ENCODE data around the gene FPR2.

FPR2 gene

DNA sequence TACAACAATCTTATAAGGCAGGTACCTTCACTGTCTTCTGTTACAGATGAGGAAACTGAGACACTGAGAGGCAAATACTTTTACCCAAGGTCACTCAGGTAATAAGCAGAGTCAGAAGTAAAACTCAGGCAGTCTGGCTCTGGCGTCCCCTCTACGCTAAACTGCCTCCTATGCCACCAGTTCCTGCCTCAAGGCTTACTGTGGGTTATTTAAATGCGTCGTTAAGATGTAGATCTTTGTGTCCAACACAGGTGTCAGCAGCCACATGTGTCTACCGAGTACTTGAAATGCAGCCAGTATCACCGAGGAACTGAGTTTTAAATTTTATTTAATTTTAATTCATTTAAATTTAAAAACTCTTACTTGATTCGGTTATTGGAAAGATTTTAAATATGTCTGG, 39.1 kb upstream of the FPR2 start:
- no peaks in the 10 kb centered on the region for H3K9me3 ChIP-seq (ENCODE audit: low read depth, low read length)
- H3K9ac ChIP-seq (ENCODE audit: insufficient read length), result no peak overlapping the region
- no peaks in the 10 kb centered on the region for H3K36me3 ChIP-seq (ENCODE audit: insufficient read depth, low read length)
- DNase-seq (ENCODE audit: low read depth, low spot score), result no peak
- no peak overlapping the region for H3K27ac ChIP-seq
- H3K4me3 ChIP-seq, result no peak overlapping the region
- TF ChIP-seq POLR2AphosphoS5 (IDR thresholded peaks at IDR 0.05; ENCODE audit: borderline replicate concordance, low read depth, low read length) (no peak), FOXP2 (optimal IDR thresholded peaks at IDR 0.05; ENCODE audit: control extremely low read depth, extremely low read length, insufficient read depth) (no peak), EZH2 (IDR thresholded peaks at IDR 0.05) (no peak)

DNA sequence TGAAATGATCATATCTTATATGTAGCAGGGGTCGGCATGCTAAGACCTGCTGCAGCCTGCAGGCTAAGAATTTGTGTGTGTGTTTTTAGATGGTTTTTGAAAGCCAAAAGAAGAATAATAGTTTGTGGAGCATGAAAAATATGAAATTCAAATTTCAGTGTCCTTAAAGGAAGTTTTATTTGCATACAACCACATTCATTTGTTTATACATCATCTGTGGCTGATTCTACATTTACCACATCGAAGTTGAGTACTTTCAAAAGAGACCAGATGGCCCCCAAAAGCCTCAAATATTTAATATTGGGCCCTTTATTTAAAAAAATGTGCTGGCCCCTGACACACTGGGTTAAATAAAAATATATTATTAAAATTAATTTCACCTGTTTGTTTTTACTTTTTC, 38.5 kb upstream of the FPR2 start:
- DNase-seq (ENCODE audit: low read depth, low spot score), result no peak
- Histone ChIP-seq H3K27ac (no peak overlapping the region), H3K36me3 (ENCODE audit: insufficient read depth, low read length) (no peaks in the 10 kb centered on the region), H3K9ac (ENCODE audit: insufficient read length) (no peak overlapping the region), H3K4me3 (no peak overlapping the region), H3K9me3 (ENCODE audit: low read depth, low read length) (no peaks in the 10 kb centered on the region)
- no peak for TF ChIP-seq EZH2 (IDR thresholded peaks at IDR 0.05)
- TF ChIP-seq POLR2AphosphoS5 (IDR thresholded peaks at IDR 0.05; ENCODE audit: borderline replicate concordance, low read depth, low read length), result no peak
- TF ChIP-seq FOXP2 (optimal IDR thresholded peaks at IDR 0.05; ENCODE audit: control extremely low read depth, extremely low read length, insufficient read depth), result no peak

GRCh38 chr19:51724543-51724942, 36.4 kb upstream of the FPR2 start:
- no peak overlapping the region for H3K27ac ChIP-seq
- H3K36me3 ChIP-seq (ENCODE audit: insufficient read depth, low read length), result no peaks in the 10 kb centered on the region
- H3K4me3 ChIP-seq, result no peak overlapping the region
- H3K9ac ChIP-seq (ENCODE audit: insufficient read length), result no peak overlapping the region
- DNase-seq (ENCODE audit: low read depth, low spot score), result no peak
- H3K9me3 ChIP-seq (ENCODE audit: low read depth, low read length), result no peaks in the 10 kb centered on the region
- TF ChIP-seq EZH2 (IDR thresholded peaks at IDR 0.05), result no peak
- TF ChIP-seq POLR2AphosphoS5 (IDR thresholded peaks at IDR 0.05; ENCODE audit: borderline replicate concordance, low read depth, low read length), result no peak
- TF ChIP-seq FOXP2 (optimal IDR thresholded peaks at IDR 0.05; ENCODE audit: control extremely low read depth, extremely low read length, insufficient read depth), result no peak

- Histone ChIP-seq H3K27ac (no peak overlapping the region), H3K9ac (ENCODE audit: insufficient read length) (no peak overlapping the region), H3K36me3 (ENCODE audit: insufficient read depth, low read length) (no peaks in the 10 kb centered on the region), H3K9me3 (ENCODE audit: low read depth, low read length) (no peaks in the 10 kb centered on the region), H3K4me3 (no peak overlapping the region)
- no peak for DNase-seq (ENCODE audit: low read depth, low spot score)
- TF ChIP-seq EZH2 (IDR thresholded peaks at IDR 0.05) (no peak), POLR2AphosphoS5 (IDR thresholded peaks at IDR 0.05; ENCODE audit: borderline replicate concordance, low read depth, low read length) (no peak), FOXP2 (optimal IDR thresholded peaks at IDR 0.05; ENCODE audit: control extremely low read depth, extremely low read length, insufficient read depth) (no peak)
These were observed 34.9 kb upstream of the FPR2 start for GRCh38 chr19:51726049-51726448.

- Histone ChIP-seq H3K36me3 (ENCODE audit: insufficient read depth, low read length) (no peaks in the 10 kb centered on the region), H3K9ac (ENCODE audit: insufficient read length) (no peak overlapping the region), H3K9me3 (ENCODE audit: low read depth, low read length) (no peaks in the 10 kb centered on the region), H3K4me3 (no peak overlapping the region), H3K27ac (no peak overlapping the region)
- TF ChIP-seq FOXP2 (optimal IDR thresholded peaks at IDR 0.05; ENCODE audit: control extremely low read depth, extremely low read length, insufficient read depth) (no peak), POLR2AphosphoS5 (IDR thresholded peaks at IDR 0.05; ENCODE audit: borderline replicate concordance, low read depth, low read length) (no peak), EZH2 (IDR thresholded peaks at IDR 0.05) (no peak)
- DNase-seq (ENCODE audit: low read depth, low spot score), result no peak
These were observed 33.6 kb upstream of the FPR2 start for GRCh38 chr19:51727349-51727880.

GRCh38 chr19:51729781-51730180, 31.2 kb upstream of the FPR2 start:
- Histone ChIP-seq H3K36me3 (ENCODE audit: insufficient read depth, low read length) (no peaks in the 10 kb centered on the region), H3K9me3 (ENCODE audit: low read depth, low read length) (no peaks in the 10 kb centered on the region), H3K9ac (ENCODE audit: insufficient read length) (no peak overlapping the region), H3K4me3 (no peak overlapping the region), H3K27ac (no peak overlapping the region)
- TF ChIP-seq FOXP2 (optimal IDR thresholded peaks at IDR 0.05; ENCODE audit: control extremely low read depth, extremely low read length, insufficient read depth), result no peak
- no peak for TF ChIP-seq EZH2 (IDR thresholded peaks at IDR 0.05)
- no peak for TF ChIP-seq POLR2AphosphoS5 (IDR thresholded peaks at IDR 0.05; ENCODE audit: borderline replicate concordance, low read depth, low read length)
- no peak for DNase-seq (ENCODE audit: low read depth, low spot score)

DNA sequence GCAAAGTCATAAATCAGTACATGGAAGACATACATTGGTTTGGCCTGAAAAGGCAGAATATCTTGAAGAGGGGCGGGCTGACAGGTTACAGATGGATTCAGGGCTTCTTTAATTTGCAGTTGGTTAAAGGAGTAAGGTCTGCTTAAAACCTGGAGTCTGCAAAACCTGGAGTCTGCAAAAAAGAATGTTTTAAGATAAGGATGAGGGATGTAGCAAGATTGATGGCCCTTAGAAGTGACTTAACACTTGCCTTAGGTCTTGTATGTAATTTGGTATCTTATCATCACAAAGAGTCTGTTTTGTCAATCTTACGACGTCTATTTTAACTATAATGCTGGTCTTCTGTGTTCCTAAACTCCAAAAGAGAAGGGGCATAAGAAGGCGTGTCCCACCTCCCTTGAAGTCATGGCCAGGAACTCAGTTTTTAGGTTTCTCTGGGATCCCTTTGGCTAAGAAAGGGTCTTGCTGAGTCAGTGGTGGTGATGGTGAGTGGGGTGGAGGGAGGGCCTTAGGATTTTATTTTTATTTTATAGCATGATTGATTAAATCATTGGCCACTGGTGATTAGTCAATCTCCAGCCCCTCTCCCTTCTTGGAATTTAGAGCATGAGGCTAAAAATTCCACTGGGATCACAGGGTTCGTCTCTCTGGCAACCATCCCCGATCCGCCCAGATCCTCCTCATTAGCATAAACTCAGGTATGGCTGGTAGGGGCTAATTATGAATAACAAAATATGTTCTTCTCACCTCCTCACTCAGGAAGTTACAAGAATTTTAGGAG, 27.0 kb upstream of the FPR2 start:
- H3K9ac ChIP-seq (ENCODE audit: insufficient read length), result no peak overlapping the region
- no peaks in the 10 kb centered on the region for H3K9me3 ChIP-seq (ENCODE audit: low read depth, low read length)
- H3K27ac ChIP-seq, result no peak overlapping the region
- H3K4me3 ChIP-seq, result no peak overlapping the region
- H3K36me3 ChIP-seq (ENCODE audit: insufficient read depth, low read length), result no peaks in the 10 kb centered on the region
- no peak for DNase-seq (ENCODE audit: low read depth, low spot score)
- TF ChIP-seq EZH2 (IDR thresholded peaks at IDR 0.05) (no peak), POLR2AphosphoS5 (IDR thresholded peaks at IDR 0.05; ENCODE audit: borderline replicate concordance, low read depth, low read length) (no peak), FOXP2 (optimal IDR thresholded peaks at IDR 0.05; ENCODE audit: control extremely low read depth, extremely low read length, insufficient read depth) (no peak)

DNA sequence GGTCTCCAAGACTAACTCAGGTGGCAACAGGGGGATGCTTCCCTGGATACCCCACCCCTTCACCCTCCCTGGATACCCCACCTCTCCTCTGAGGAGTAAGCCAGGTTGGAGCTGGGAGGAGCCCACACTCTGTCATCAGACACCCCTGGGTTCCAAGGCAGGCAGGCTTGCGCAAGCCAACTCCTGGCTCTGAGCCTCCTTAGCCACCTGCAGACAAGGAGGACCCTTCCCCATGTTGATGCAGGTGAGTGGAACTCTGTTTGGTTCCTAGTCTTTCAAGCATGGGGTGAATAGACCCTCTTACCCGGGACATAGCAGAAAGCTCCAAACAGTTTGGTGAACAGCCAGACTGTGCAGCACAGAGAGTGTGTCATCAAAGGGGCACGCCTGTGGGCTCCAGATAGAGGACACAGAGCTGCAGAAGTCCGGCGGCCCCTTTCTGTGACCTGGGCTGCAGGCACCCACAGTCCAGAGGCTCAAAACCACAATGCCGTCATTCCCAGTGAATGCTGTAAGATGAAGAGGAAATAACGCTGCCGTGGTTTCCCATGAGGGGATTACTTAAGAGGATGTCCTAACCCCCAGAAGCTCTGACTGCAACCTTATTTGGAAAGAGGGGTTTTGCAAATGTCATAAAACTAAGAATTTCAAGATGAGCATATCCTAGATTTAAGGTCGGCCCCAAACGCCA, 25.1 kb upstream of the FPR2 start:
- Histone ChIP-seq H3K4me3 (no peak overlapping the region), H3K27ac (no peak overlapping the region), H3K36me3 (ENCODE audit: insufficient read depth, low read length) (no peaks in the 10 kb centered on the region), H3K9me3 (ENCODE audit: low read depth, low read length) (no peaks in the 10 kb centered on the region), H3K9ac (ENCODE audit: insufficient read length) (no peak overlapping the region)
- no peak for DNase-seq (ENCODE audit: low read depth, low spot score)
- TF ChIP-seq EZH2 (IDR thresholded peaks at IDR 0.05) (no peak), POLR2AphosphoS5 (IDR thresholded peaks at IDR 0.05; ENCODE audit: borderline replicate concordance, low read depth, low read length) (no peak), FOXP2 (optimal IDR thresholded peaks at IDR 0.05; ENCODE audit: control extremely low read depth, extremely low read length, insufficient read depth) (no peak)
